ENCODE data around the gene LYPD6.

LYPD6 gene

GRCh38 chr2:149346272-149346671, 15.9 kb downstream of the LYPD6 start:
- in situ Hi-C loops (cut with HindIII; ENCODE audit: low sequenced_read_pairs), result no loop called here

- in situ Hi-C loops (cut with HindIII; ENCODE audit: low sequenced_read_pairs), result no loop called here
These were observed 17.9 kb downstream of the LYPD6 start for GRCh38 chr2:149348291-149348690.

GRCh38 chr2:149353421-149353820, 23.0 kb downstream of the LYPD6 start:
- in situ Hi-C loops (cut with HindIII; ENCODE audit: low sequenced_read_pairs), result no loop called here

- in situ Hi-C loops (cut with HindIII; ENCODE audit: low sequenced_read_pairs), result no loop called here
These were observed 25.5 kb downstream of the LYPD6 start for GRCh38 chr2:149355716-149356422.

GRCh38 chr2:149357058-149357457, 26.7 kb downstream of the LYPD6 start:
- in situ Hi-C loops (cut with HindIII; ENCODE audit: low sequenced_read_pairs), result no loop called here

GRCh38 chr2:149360106-149360505, 29.7 kb downstream of the LYPD6 start:
- in situ Hi-C loops (cut with HindIII; ENCODE audit: low sequenced_read_pairs), result no loop called here

GRCh38 chr2:149363958-149364357, 33.6 kb downstream of the LYPD6 start:
- in situ Hi-C loops (cut with HindIII; ENCODE audit: low sequenced_read_pairs), result no loop called here

GRCh38 chr2:149364839-149365238, 34.5 kb downstream of the LYPD6 start:
- in situ Hi-C loops (cut with HindIII; ENCODE audit: low sequenced_read_pairs), result no loop called here

- in situ Hi-C loops (cut with HindIII; ENCODE audit: low sequenced_read_pairs), result no loop called here
These were observed 35.7 kb downstream of the LYPD6 start for GRCh38 chr2:149365931-149366583.

- in situ Hi-C loops (cut with HindIII; ENCODE audit: low sequenced_read_pairs), result no loop called here
These were observed 39.8 kb downstream of the LYPD6 start for GRCh38 chr2:149370061-149370775.

GRCh38 chr2:149371476-149371875, 41.1 kb downstream of the LYPD6 start:
- in situ Hi-C loops (cut with HindIII; ENCODE audit: low sequenced_read_pairs), result no loop called here

- in situ Hi-C loops (cut with HindIII; ENCODE audit: low sequenced_read_pairs), result no loop called here
These were observed 45.5 kb downstream of the LYPD6 start for GRCh38 chr2:149375801-149376361.

GRCh38 chr2:149380205-149380604, 49.8 kb downstream of the LYPD6 start:
- in situ Hi-C loops (cut with HindIII; ENCODE audit: low sequenced_read_pairs), result no loop called here

- in situ Hi-C loops (cut with HindIII; ENCODE audit: low sequenced_read_pairs), result no loop called here
These were observed 53.0 kb downstream of the LYPD6 start for GRCh38 chr2:149383340-149383739.

- in situ Hi-C loops (cut with HindIII; ENCODE audit: low sequenced_read_pairs), result no loop called here
These were observed 55.0 kb downstream of the LYPD6 start for GRCh38 chr2:149385350-149385749.

- in situ Hi-C loops (cut with HindIII; ENCODE audit: low sequenced_read_pairs), result no loop called here
These were observed 57.0 kb downstream of the LYPD6 start for GRCh38 chr2:149387411-149387810.

- in situ Hi-C loops (cut with HindIII; ENCODE audit: low sequenced_read_pairs), result no loop called here
These were observed 57.9 kb downstream of the LYPD6 start for GRCh38 chr2:149388120-149388816.

GRCh38 chr2:149389506-149390167, 59.2 kb downstream of the LYPD6 start:
- in situ Hi-C loops (cut with HindIII; ENCODE audit: low sequenced_read_pairs), result no loop called here

- in situ Hi-C loops (cut with HindIII; ENCODE audit: low sequenced_read_pairs), result no loop called here
These were observed 63.2 kb downstream of the LYPD6 start for GRCh38 chr2:149393614-149394013.

- in situ Hi-C loops (cut with HindIII; ENCODE audit: low sequenced_read_pairs), result no loop called here
These were observed 64.5 kb downstream of the LYPD6 start for GRCh38 chr2:149394864-149395263.
